GM19099 (cell line): ENCODE measurements around the gene CES2.

Experiments
- POLR2A ChIP-seq: IDR thresholded peaks from 3 replicates; pipeline ENCODE4 v1.6.1; 2011; ENCODE audit warnings: low read depth; ENCODE audit not compliant: insufficient read length; ENCODE audit errors: extremely low read depth

Gene CES2

DNA sequence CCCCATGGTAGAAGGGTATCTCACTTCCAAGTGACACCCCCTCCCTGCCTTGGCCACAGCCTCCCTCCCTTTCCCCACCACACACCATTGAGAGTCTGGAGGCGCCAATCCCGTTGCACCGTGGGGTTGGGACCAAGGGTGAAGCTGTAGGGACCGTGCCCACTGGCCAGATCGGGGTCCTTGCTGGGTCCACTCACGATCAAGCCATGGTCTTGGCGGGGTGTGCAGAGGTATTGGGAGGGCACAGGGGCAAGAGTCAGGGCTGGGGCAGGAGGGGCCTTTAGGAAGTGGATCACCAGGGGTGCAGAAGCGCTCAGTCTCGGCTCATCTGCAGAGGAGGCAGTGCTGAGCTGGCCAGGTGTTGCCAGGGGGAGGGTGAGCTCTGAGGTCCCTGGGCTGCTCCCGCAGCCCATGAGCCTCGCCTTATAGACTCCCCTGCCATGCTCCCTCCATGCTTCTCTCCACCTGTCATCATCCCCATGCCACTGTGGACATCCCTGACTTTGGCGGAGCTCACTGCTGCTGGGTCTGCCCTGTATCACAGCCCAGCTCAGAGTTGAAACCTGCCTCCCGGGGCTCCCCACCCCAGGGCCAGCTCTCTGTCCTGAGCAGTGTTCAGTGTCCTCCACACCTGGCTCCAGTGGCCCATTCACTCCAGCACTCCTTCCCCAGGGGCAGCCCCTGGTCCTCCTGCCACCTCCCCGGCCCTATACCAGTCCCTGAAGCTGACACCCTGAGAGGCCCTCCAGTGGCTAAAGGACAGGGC, 25.0 kb upstream of the CES2 start:
- no peak for TF ChIP-seq POLR2A

DNA sequence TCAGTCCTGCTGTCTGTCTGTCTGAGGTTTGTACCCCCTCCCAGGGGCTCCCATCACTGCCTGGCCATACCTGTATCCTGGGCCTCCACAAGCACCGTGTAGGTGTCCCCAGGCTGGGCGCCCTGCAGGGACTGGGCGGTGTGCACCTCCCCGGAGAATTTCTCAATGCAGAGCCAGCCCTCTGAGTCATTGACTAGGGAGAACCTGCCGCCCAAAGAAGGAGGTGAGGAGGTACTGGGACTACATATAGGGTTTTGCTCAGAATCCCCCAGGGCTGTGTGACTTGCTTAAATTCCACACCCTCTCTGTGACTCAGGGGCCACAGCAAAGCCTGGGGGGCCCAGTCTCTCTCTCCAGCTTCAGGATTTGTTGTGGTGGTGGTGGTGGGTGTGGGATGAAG, 24.2 kb upstream of the CES2 start:
- no peak for TF ChIP-seq POLR2A

- no peak for TF ChIP-seq POLR2A
These were observed 23.5 kb upstream of the CES2 start for GRCh38 chr16:66911801-66912200.

DNA sequence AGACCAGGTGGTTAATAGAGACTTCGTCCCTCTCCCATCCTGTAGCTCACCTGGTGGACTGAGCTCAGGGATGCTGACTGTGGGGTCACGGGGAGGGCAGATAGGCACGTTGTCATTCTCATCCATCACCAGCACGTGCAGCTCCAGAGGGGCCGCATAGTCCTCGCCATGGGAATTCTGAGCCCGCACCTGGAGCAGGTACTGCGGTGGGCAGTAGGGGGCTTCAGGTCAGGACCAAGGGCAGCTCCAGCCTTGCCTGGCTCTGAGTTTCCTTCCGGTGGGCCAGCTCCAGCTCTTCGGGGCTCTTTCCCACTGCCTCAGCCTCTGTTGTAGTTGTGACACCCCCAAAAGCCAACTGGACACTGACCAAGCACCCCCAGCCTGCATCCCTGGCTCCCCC, 22.2 kb upstream of the CES2 start:
- no peak for TF ChIP-seq POLR2A

- TF ChIP-seq POLR2A: no peak
These were observed 21.6 kb upstream of the CES2 start for GRCh38 chr16:66913711-66914110.

DNA sequence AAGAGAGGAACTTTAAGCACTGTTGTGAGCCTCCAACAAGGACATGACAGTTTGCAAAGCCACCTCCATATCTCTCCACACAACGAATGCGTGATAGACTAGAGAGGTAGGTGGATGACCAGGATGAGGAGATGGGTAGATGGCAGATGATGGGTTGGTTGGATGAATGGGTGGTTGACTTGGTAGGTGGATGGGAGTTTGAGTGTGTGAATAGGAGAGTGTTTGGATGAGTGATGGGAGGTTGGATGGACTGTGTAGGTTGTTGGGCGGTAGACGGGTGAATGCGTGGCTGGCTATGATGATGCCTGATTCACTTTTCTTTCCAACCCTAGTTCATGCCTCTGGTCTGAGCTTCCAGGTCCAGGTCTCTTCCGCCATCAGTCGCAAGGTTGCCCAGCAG, 20.8 kb upstream of the CES2 start:
- TF ChIP-seq POLR2A: no peak

DNA sequence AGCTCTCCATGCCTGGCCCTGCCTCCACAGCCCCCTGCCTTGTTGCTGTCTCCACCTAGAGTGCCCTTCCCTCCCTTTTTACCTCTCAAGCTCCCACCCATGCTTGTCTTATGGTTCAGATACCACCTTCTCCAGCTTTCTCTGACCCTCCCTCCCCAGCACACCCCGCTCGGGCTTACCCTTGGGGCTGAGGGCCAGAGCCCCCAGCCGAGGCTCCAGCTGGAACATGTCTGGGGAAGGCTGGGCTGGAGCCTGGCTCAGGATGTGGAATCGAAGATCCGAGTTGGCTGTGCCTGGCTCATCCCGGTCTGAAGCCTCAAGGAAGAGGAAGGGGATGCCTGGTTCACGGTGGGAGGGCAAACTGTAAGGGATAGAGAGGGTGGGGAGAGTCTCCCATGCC, 20.3 kb upstream of the CES2 start:
- no peak for TF ChIP-seq POLR2A

- TF ChIP-seq POLR2A: no peak
These were observed 18.8 kb upstream of the CES2 start for GRCh38 chr16:66916518-66916917.

GRCh38 chr16:66917741-66918140, 17.6 kb upstream of the CES2 start:
- TF ChIP-seq POLR2A: no peak

GRCh38 chr16:66918355-66918754, 17.0 kb upstream of the CES2 start:
- TF ChIP-seq POLR2A: no peak

GRCh38 chr16:66918803-66919568, 16.3 kb upstream of the CES2 start, which contains the start of gene CDH16:
Gene CDH16 (minus strand): TSS chr16:66918885. CDS start chr16:66918065, 820 bp downstream.
- TF ChIP-seq POLR2A: no peak

DNA sequence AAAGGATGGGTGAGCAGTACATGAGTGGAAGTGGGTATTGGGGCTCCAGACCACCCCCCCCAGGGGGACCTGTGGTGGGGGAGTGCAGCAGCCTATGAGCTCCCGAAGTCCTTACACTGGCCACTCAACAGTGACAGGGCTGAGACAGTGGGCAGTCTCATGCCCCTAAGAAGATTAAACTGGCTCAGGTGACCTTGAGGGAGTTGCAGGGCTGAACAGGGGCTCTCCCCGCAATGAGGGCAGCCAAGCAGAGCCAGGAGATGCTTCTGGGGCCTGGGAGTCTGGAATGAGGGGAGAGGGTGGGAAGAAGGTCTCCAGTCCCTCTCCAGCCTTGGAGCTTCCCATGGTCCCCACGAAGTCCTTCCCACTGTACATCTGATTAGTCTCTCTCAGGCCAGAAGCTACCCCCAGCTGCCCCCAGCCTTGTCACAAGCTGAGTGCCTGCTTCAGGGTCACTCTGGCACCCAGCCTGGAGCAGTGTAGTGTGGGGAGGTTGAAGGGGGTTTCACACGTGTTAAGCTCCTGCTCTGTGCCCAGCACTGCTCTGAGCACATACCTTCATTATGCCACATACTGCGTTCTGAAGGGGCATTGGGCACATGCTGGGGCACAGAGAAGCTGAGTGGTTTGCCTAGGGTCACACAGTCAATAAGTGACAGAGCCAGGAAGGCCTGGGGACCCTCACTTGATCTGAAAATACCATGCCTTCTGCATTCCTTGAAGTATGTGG, 15.6 kb upstream of the CES2 start:
- no peak for TF ChIP-seq POLR2A

DNA sequence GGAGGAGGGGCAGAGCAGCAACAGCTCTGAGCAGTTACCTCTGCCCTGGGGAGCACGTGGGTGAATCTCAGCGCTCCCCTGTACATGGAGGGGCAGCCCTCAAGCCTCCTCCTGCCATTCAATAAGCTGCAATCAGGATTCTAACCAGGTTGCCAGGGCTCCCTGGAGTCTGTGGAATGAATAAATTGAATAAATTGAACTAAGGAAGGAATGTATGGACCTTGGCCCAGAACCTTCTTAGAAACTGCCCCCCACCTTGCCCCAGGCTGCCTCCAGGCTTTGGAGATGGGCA, 15.1 kb upstream of the CES2 start:
- no peak for TF ChIP-seq POLR2A

- TF ChIP-seq POLR2A: no peak
These were observed 14.2 kb upstream of the CES2 start for GRCh38 chr16:66920924-66921680.
